NCI-H2081 (cell line): ENCODE measurements around the gene HUWE1.

ENCODE experiments used
- DNase-seq, 2 experiments: peaks; one replicate each; lab custom pipeline; 2025; lab: John Stamatoyannopoulos, UW

Gene HUWE1

DNA sequence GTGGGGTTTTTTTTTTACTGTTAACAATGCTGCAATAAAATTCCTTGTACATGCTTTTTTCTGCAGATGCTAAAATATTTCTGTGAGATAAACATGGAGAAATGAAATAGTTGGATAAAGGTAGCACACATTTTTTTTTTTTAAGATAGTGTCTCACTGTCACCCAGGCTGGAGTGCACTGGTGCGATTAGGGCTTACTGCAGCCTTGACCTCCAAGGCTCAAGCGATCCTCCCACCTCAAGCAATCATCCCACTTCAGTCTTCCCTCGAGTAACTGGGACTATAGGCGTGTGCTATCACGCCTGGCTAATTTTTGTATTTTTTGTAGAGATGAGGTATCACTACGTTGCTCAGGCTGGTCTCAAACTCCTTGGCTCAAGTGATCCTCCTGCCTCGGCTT lies 1.8 kb upstream of the HUWE1 start:
- no peak for DNase-seq

GRCh38 chrX:53685711-53686110 lies 808 bp downstream of the HUWE1 start:
- DNase-seq, result no peak

- DNase-seq, result peak in 1 of 2 experiments; percentile 12
Measured at GRCh38 chrX:53684415-53685192, 1.9 kb downstream of the HUWE1 start.

DNA sequence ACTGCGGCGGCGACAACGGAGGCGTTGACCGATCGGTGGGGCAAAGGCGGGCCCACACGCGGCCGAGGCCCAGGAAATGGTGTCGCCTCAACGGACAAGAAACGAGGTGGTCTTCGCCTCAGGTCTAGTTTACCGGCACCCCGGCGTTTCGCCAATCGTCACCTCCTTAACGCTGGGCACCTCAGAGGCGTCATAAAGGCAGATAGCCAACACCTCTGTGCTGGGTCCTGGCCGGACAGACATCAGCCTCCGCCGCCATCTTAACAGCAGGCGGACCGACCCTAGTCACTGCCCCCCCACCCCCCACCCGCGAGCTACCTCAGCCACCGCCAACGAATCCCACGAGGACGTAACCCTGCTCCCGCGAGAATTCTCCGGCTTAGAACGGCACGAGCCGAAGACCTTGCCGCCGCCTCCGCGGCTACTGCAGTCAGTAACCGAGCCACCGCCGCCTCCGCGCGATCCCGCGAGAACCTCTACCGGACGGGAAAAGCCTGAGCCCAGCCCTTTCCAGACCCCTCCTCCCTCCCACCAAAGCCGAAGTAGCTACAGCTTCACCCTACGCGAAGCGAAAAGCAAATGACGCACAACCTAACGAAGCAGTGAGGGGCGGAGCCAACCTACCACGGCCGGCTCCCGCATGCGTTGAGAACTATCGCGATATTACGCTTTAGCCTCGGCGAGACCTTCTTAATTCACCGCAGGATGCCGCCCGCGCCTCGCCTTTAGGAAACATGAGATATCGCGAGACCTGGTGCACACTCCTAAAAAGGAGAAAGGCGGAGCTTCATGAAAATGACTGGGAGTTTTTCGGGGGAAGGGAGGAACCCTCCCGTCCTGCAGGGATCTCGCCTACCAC lies 2.7 kb downstream of the HUWE1 start:
- peak; percentile 98 for DNase-seq

DNA sequence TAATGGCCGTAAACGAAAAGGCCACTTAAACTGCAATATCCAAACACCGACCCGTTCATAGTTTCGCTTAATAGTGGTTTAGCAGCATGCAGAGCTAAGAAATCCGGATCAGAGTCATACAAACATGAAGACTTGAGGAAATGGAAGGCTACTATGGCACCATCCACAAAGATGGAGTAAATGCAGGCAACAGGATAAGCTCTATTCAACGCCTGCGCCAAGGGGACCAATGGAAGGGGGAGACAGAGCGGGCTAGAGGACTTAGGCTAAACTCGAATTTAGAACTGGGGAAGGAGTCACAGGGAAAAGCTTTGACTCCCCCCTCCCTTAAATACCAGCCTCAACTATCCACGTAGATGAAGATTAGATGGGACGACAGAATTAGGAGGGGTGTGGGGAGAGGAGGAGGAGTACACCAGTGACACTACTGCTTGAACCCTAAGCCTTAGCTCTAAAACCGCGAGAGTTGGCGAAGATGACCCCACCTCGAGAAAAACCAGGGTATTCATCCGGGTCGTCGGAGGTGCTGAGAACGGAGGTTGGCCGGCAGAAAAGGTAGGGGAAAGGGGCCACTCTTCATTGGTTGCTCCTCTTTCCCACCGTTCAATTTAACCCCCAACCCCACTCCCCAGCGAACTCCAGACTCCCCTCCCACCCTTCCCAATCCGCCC lies 3.5 kb downstream of the HUWE1 start:
- DNase-seq, result peak; percentile 12 to 51

DNA sequence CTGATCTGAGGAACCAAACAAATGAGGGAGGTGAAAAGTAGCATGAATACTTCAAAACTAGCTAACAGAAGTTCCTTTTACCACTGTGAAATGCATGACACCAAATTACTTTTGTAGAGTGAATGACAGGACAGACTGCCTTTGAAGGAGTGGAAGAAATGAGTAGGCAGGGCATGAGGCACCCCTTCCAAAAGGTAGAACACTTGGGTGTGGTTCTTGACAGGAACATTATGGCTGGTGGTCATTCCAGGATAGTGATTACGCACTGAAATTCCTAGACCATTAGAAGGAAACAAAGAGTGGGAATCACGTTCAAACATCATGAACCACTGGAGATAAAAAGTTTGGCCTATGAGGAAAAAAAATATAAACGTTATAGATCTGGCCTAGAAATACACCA lies 4.9 kb downstream of the HUWE1 start:
- no peak for DNase-seq

DNA sequence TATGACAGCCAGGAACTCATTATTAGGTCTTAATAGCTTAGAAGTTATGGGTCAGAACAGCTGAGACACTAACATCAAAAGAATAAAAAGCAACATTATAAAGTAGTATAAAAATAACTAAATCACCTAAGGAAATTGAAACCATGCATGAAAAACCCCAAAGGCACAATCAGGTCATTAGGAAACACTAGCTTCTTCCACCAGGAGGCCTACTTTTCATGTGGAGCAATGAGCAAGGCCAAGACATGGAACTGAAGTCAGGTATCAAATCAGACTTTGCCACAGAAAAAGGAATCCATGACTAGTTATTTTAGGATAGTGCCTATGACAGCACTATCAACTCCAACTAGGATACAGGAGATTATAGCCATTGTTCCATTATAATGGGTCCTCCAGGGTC lies 7.9 kb downstream of the HUWE1 start:
- DNase-seq, result no peak

- DNase-seq, result no peak
Measured at GRCh38 chrX:53677286-53677685, 9.2 kb downstream of the HUWE1 start.

DNA sequence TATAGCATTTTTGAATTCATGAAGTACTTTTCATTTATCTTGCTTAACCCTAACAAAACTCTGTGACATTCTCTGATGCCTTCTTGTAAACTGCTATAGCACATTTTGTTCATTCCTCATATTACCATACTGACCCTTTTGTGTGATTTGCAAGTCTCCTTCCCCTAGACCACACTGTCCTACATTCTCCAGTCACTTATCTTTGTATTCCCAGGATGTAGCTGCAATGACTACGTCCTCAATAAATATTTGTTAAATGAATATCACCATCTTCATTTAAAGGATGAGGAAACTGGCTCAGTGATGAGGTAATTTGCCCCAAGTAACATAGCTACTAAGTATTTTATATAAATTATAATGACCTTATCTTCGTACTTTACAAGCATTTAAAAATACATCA lies 11.9 kb downstream of the HUWE1 start:
- no peak for DNase-seq

- DNase-seq, result no peak
Measured at GRCh38 chrX:53669258-53669657, 17.3 kb downstream of the HUWE1 start.

DNA sequence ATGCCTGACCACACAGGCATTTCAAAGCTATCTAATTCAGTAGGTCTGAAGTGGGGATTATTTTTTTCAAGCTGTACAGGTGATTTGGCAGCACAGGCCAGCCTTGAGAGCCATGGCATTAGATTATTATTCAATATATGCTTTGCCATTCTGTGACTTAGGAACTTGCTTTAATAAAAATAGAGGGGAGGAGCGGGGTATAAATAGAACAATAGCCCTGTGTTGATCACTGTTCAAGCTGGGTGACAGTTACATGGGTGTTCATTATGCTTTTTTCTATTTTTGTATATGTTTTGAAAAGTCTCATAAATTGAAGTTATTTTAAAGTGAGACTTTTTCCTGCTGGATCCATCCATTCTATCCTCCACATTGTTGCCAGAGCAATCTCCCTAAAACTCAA lies 20.3 kb downstream of the HUWE1 start:
- DNase-seq, result no peak

DNA sequence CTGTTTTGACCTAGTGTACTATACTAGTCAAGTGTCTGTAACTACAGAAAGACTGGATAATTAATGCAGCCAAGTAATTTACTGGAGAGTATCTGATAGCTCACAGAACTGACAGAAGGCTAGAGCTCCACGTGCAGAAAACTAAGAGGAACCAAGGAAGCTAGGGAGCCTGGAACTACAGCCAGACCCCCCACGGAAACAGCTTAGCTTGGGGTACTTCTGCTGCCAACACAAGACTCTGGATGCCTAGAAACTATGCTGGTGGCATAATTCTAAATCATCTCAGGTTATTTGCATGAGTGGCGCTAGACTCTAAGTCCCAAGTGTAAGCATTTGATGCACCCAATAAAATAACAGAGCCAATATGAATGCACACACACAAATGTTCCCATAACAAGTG lies 26.5 kb downstream of the HUWE1 start:
- DNase-seq, result no peak

DNA sequence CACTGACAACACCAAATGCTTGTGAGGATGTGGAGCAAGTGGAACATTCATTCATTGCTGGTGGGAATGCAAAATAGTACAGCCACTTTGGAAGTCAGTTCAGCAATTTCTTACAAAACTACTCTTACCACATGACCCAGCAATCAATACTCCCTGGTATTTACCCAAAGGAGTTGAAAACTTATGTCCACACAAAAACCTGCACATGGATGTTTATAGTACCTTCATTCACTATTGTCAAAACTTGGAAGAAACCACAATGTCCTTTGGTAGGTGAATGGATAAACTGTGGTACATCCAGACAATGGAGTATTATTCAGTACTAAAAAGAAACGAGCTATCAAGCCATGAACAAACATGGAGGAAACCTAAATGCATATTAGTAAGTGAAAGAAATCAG lies 27.5 kb downstream of the HUWE1 start:
- DNase-seq, result no peak

DNA sequence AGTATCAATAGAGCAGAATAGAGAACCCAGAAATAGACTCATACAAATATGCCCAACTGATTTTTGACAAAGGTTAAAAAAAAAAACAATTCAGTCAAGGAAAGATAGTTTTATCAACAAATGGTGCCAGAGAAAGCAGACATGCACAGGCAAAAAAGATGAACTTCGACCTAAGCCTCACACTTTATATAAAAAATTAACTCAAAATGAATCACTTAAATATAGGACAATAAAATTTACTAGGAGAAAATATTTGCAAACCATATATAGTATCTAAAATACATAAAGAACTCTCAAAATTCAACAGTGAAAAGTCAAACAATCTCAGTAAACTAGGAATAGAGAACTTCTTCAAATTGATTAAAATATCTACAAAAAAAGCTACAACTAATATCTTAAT lies 29.7 kb downstream of the HUWE1 start:
- no peak for DNase-seq

DNA sequence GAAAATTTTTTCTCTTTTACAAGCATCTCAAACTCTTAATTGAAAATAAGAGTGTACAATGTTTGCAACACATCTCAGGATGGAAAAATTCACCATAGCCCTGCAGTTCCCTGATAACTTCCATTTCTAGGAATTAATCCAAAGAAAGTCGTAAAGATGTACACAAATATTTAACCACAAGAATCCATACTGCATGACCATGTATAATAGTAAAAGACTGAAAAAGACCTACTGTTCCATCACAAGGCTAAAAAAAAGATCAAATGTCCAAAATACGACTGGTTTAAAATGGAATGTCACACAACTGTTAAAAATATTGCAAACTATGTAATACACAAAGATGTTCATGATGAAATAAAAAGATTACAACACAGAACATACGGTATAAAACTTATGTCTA lies 32.1 kb downstream of the HUWE1 start:
- no peak for DNase-seq

- no peak for DNase-seq
Measured at GRCh38 chrX:53644751-53645150, 41.8 kb downstream of the HUWE1 start.

GRCh38 chrX:53642337-53642736 lies 44.2 kb downstream of the HUWE1 start:
- no peak for DNase-seq

- no peak for DNase-seq
Measured at GRCh38 chrX:53639257-53639656, 47.3 kb downstream of the HUWE1 start.

- DNase-seq, result no peak
Measured at GRCh38 chrX:53637479-53637878, 49.0 kb downstream of the HUWE1 start.

DNA sequence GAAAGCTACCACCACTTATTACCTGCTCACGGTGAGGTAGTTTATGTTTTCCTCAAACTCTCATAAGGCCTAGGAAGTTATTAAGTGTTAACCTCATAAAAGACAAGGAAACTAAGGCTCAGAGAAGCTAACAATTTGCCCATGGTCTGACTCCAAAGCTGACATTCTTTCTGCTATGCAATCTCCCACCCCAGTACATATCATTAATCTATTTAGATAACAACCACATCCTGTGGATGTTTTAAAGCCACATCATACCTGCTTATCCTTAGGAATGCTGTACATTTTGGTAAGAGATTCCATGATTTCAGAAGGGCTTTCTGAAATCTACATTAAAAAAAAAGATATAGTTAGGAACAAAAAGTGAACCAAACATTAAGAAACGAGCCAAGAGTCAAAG lies 55.4 kb downstream of the HUWE1 start:
- no peak for DNase-seq

GRCh38 chrX:53630261-53630660 lies 56.3 kb downstream of the HUWE1 start:
- DNase-seq, result no peak

DNA sequence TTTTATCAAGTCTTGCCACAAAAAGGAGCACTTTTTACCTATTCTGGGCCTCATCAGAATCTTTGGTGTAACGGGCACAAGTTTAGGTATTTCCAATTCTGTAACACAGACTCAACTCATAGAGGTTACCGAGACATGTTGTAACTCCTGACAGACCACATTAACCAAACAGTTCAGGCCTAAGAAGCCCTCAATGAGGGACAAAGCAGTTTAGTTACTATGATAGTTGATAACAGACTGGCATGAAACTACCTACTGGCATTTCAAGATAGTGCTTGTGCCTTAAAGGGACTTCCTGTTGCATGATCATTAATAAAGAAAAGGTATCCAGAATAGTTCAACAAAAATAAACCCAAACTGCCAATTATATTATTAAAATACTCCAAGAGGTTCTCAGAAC lies 64.1 kb downstream of the HUWE1 start:
- no peak for DNase-seq
